Esophagus muscularis mucosa (tissue), 4 donors: ENCODE results near the gene LCOR.

ENCODE experiments used
- EP300 ChIP-seq: sonication (generic); formaldehyde crosslinking; IDR thresholded peaks from one replicate; pipeline ENCODE4 v1.6.1; 2017; ENCODE audit warnings: antibody characterized with exemption
- POLR2A ChIP-seq: fragments of 450-650 bp; IDR thresholded peaks from one replicate; pipeline ENCODE4 v1.6.1; 2017; ENCODE audit warnings: antibody characterized with exemption, moderate library complexity, mild to moderate bottlenecking, low read depth
- POLR2AphosphoS5 ChIP-seq, 2 donors: sonication (generic); formaldehyde crosslinking; IDR thresholded peaks; one replicate each; pipeline ENCODE4 v1.6.1; 2017; ENCODE audit warnings: antibody characterized with exemption in 2 of 2
- TF ChIP-seq, protein P1 (sequence below), 3 experiments: fragments of 200-600 bp in 2 of 3; fragments of 450-650 bp in 1 of 3; sonication (generic) in 2 of 3; IDR thresholded peaks; one replicate each; pipeline ENCODE4 v1.5.1; 2017 to 2019; ENCODE audit warnings: antibody characterized with exemption in 3 of 3, mild to moderate bottlenecking in 2 of 3, moderate library complexity in 1 of 3

DNA sequence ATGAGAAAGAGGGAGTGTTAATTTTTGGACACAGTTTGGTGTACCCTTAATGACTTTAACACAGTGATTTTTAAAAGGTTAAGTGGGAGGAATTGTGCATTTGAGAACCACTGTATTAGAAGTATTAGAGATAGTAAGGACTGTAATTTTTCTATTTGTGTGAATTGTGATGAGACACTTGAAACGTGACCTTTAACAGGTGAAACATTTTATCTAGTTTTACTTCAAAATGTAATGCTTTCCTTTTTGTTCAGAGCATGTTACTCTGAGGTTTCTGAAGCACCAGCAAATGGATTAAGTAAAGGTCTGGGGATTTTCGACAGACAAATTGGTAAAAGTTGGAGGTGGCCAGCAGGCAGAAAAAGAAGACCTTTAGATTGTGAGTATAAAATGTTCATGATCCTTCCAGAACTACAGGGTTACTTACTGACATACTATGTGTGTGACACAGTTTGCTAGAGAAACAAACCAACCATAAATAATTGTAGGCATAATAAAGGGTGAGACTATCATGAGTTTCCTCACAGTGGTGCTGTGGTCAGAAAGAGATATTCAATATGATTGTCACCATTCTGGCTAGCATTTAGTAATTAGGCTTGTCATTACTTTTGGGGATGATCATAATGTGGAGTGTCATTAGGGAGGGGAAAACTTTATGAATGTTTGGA, 26.1 kb downstream of the LCOR start:
- TF ChIP-seq, protein P1, sequence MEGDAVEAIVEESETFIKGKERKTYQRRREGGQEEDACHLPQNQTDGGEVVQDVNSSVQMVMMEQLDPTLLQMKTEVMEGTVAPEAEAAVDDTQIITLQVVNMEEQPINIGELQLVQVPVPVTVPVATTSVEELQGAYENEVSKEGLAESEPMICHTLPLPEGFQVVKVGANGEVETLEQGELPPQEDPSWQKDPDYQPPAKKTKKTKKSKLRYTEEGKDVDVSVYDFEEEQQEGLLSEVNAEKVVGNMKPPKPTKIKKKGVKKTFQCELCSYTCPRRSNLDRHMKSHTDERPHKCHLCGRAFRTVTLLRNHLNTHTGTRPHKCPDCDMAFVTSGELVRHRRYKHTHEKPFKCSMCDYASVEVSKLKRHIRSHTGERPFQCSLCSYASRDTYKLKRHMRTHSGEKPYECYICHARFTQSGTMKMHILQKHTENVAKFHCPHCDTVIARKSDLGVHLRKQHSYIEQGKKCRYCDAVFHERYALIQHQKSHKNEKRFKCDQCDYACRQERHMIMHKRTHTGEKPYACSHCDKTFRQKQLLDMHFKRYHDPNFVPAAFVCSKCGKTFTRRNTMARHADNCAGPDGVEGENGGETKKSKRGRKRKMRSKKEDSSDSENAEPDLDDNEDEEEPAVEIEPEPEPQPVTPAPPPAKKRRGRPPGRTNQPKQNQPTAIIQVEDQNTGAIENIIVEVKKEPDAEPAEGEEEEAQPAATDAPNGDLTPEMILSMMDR (IDR thresholded peaks at IDR 0.05), result no peak
- no peak for TF ChIP-seq POLR2A
- no peak for TF ChIP-seq EP300
- no peak for TF ChIP-seq POLR2AphosphoS5 (IDR thresholded peaks at IDR 0.05)
